ENCODE data around the gene CDK12.

DNA sequence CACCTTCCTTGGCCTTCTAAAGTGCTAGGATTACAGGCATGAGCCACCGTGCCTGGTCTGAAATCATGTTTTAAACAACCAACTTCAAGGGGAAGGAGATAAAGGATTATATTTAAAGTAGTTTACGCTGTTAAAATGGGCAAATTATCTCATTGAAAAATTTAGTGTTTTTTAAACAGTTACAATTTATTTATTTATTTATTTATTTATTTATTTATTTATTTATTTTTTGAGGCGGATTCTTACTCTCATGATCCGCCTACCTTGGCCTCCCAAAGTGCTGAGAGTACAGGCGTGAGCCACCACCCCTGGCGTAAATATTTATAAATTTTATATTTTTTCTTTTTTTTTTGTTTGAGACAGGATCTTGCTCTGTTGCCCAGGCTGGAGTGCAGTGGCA lies 22.2 kb downstream of the CDK12 start:
- TF ChIP-seq, protein P1, sequence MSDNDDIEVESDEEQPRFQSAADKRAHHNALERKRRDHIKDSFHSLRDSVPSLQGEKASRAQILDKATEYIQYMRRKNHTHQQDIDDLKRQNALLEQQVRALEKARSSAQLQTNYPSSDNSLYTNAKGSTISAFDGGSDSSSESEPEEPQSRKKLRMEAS (IDR thresholded peaks at IDR 0.05), result no peak
- TF ChIP-seq JUN (IDR thresholded peaks at IDR 0.05) (no peak), JUNB (IDR thresholded peaks at IDR 0.05) (no peak), ESRRA (IDR thresholded peaks at IDR 0.05; ENCODE audit: borderline replicate concordance, low read length) (no peak), MYC (IDR thresholded peaks at IDR 0.05; ENCODE audit: borderline replicate concordance, low read length) (no peak)
- TF ChIP-seq, protein P2, sequence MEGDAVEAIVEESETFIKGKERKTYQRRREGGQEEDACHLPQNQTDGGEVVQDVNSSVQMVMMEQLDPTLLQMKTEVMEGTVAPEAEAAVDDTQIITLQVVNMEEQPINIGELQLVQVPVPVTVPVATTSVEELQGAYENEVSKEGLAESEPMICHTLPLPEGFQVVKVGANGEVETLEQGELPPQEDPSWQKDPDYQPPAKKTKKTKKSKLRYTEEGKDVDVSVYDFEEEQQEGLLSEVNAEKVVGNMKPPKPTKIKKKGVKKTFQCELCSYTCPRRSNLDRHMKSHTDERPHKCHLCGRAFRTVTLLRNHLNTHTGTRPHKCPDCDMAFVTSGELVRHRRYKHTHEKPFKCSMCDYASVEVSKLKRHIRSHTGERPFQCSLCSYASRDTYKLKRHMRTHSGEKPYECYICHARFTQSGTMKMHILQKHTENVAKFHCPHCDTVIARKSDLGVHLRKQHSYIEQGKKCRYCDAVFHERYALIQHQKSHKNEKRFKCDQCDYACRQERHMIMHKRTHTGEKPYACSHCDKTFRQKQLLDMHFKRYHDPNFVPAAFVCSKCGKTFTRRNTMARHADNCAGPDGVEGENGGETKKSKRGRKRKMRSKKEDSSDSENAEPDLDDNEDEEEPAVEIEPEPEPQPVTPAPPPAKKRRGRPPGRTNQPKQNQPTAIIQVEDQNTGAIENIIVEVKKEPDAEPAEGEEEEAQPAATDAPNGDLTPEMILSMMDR (IDR thresholded peaks at IDR 0.05), result no peak
- TF ChIP-seq, protein P3, sequence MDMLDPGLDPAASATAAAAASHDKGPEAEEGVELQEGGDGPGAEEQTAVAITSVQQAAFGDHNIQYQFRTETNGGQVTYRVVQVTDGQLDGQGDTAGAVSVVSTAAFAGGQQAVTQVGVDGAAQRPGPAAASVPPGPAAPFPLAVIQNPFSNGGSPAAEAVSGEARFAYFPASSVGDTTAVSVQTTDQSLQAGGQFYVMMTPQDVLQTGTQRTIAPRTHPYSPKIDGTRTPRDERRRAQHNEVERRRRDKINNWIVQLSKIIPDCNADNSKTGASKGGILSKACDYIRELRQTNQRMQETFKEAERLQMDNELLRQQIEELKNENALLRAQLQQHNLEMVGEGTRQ (IDR thresholded peaks at IDR 0.05), result no peak
